Glutamatergic neuron (in vitro differentiated cells): ENCODE results near the gene FAM53A. TPM values are rescaled to one million over a fixed set of nuclear protein-coding genes. Genes with fewer than 3 reads are reported as not detected.

Source experiments
- DNase-seq: peaks from one replicate; pipeline ENCODE4 v3.0.0; 2022
- H3K27ac Mint-ChIP-seq: one replicate; pipeline ENCODE4 v1.8.0; 2020; ENCODE audit warnings: mild to moderate bottlenecking, mixed read lengths, inconsistent platforms; ENCODE audit not compliant: unreplicated experiment
- H3K27me3 Mint-ChIP-seq: one replicate; pipeline ENCODE4 v1.8.0; 2020; ENCODE audit warnings: mild to moderate bottlenecking, moderate library complexity, mixed read lengths, inconsistent platforms; ENCODE audit not compliant: unreplicated experiment
- H3K36me3 Mint-ChIP-seq: one replicate; pipeline ENCODE4 v1.8.0; 2020; ENCODE audit warnings: mild to moderate bottlenecking, mixed read lengths, inconsistent platforms; ENCODE audit not compliant: unreplicated experiment
- H3K4me1 Mint-ChIP-seq: one replicate; pipeline ENCODE4 v1.8.0; 2020; ENCODE audit warnings: mild to moderate bottlenecking, low read depth, mixed read lengths, inconsistent platforms; ENCODE audit not compliant: unreplicated experiment
- H3K4me3 Mint-ChIP-seq: one replicate; pipeline ENCODE4 v1.8.0; 2020; ENCODE audit warnings: mild to moderate bottlenecking, mixed read lengths, inconsistent platforms; ENCODE audit not compliant: unreplicated experiment
- H3K9me3 Mint-ChIP-seq: one replicate; pipeline ENCODE4 v1.8.0; 2020; ENCODE audit warnings: mild to moderate bottlenecking, moderate library complexity, mixed read lengths, inconsistent platforms; ENCODE audit not compliant: unreplicated experiment
- CTCF ChIP-seq: fragments of 200-600 bp; sonication (generic); IDR thresholded peaks from one replicate; pipeline ENCODE4 v1.5.0; 2021; ENCODE audit not compliant: partially characterized antibody, unreplicated experiment
- long read RNA-seq: library from polyadenylated mRNA; unstranded; transcript quantifications from one replicate; pipeline ENCODE4 v2.0.0, GENCODE V29; 2020; ENCODE audit not compliant: unreplicated experiment
- total RNA-seq: library from RNA; stranded (reverse); fragmentation: NEBNext Ultra II Directional; extraction: Animal tissue kit (Norgen Biotek cat#: 25700); gene quantifications from one replicate; pipeline ENCODE4 v1.2.1, GENCODE V29; 2021; ENCODE audit not compliant: unreplicated experiment

The FAM53A gene, protein sequence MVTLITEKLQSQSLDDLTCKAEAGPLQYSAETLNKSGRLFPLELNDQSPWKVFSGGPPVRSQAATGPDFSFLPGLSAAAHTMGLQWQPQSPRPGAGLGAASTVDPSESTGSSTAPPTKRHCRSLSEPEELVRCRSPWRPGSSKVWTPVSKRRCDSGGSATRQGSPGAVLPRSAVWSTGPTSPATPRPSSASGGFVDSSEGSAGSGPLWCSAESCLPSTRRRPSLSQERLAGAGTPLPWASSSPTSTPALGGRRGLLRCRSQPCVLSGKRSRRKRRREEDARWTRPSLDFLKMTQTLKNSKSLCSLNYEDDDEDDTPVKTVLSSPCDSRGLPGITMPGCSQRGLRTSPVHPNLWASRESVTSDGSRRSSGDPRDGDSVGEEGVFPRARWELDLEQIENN
- 1.1 TPM for total RNA-seq
- long read RNA-seq, result 0 reads

- peak; percentile 91 for DNase-seq
- peak within 1 kb of the TSS; percentile 86 for H3K4me3 Mint-ChIP-seq
- H3K36me3 Mint-ChIP-seq, result no peaks in the 10 kb centered on the region
- H3K27me3 Mint-ChIP-seq, result peaks cover 5% of the 10 kb centered on the region
- peaks cover 4% of the 10 kb centered on the region for H3K9me3 Mint-ChIP-seq
- H3K27ac Mint-ChIP-seq, result peak within 1 kb of the TSS; percentile 20
- no peak for TF ChIP-seq CTCF
- H3K4me1 Mint-ChIP-seq, result peaks cover 3% of the 10 kb centered on the region
These were observed at the start of gene FAM53A for GRCh38 chr4:1683736-1684505. FAM53A (minus strand) TSS chr4:1684313; CDS start chr4:1668741, 15,572 bp downstream.

DNA sequence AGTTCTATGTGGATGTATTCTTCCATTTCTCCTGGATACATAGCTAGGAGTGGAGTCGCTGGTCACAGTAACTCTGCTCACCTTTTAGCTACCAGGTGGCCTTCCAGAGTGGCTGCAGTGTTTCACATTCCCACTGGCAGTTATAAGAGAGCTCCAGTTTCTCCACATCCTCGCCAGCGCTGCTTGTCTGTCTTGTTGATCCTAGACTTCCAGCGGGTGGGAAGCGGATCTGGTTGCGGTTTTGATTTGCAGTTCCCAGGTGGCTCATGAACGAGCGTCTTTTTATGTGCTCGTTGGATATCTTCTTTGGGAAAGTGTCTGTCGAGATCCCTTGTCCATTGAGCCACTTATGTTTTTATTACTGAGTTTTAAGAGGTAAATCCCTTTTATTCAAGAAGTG is 48.8 kb upstream of the FAM53A start:
- no peaks in the 10 kb centered on the region for H3K36me3 Mint-ChIP-seq
- no peak for DNase-seq
- H3K4me1 Mint-ChIP-seq, result no peaks in the 10 kb centered on the region
- peaks cover 2% of the 10 kb centered on the region for H3K27me3 Mint-ChIP-seq
- TF ChIP-seq CTCF, result no peak
- no peak overlapping the region for H3K4me3 Mint-ChIP-seq
- H3K27ac Mint-ChIP-seq, result no peak overlapping the region
- H3K9me3 Mint-ChIP-seq, result peaks cover 2% of the 10 kb centered on the region

DNA sequence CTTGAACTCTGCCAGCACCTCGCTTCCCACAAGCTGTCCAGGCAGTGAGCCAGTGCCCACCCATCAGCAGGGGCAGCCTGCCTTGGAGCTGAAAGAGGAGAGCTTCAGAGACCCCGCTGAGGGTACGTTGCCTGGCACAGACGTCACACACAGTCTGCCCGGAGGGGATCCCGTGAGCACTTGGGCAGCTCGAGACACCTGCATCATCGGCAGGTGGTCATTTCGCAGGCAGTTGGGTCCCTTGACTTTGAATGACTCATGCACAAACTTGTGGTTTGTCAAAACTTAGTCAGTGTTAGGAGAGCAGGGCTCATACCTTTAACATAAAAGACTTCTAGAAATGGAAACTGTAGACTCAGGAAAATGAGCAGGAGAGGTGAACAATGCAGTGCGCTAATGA is 47.1 kb upstream of the FAM53A start:
- H3K27ac Mint-ChIP-seq, result no peak overlapping the region
- no peaks in the 10 kb centered on the region for H3K27me3 Mint-ChIP-seq
- no peaks in the 10 kb centered on the region for H3K36me3 Mint-ChIP-seq
- H3K9me3 Mint-ChIP-seq, result peaks cover 6% of the 10 kb centered on the region
- no peaks in the 10 kb centered on the region for H3K4me1 Mint-ChIP-seq
- no peak for TF ChIP-seq CTCF
- no peak overlapping the region for H3K4me3 Mint-ChIP-seq
- DNase-seq, result no peak

DNA sequence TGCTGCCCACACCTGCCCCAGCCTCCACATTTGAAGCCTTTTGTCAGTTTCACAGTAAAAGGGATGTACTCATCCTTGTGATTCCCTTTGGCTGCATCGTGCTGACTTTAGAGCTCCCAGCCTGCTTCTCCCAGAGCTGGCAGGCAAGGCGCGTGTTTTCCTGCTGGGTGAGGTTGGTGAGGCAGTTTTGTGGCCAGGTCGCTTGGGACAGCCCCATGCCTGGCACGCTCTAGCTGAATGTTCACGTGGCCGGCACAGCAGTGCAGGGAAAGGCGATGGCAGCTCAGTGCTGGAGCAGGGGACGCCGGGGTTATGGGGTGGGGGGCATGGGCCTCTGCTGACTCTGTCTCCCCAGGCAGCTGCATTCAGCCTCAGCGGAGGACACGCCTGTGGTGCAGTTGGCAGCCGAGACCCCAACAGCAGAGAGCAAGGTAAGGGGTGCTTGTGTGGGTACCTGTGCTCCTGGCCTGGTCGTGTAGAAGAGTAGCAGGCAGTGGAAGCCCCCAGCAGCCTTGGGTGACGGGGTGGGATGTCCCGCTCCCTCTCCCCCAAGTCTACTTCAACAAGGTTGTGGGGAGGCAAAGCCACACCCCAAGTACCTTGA is 46.5 kb upstream of the FAM53A start:
- Mint-ChIP-seq H3K9me3 (peaks cover 5% of the 10 kb centered on the region), H3K27me3 (no peaks in the 10 kb centered on the region), H3K4me1 (no peaks in the 10 kb centered on the region), H3K27ac (no peak overlapping the region), H3K36me3 (no peaks in the 10 kb centered on the region), H3K4me3 (no peak overlapping the region)
- no peak for DNase-seq
- TF ChIP-seq CTCF, result no peak
